ENCODE results near the gene MEGF6.
A peak's percentile ranks its signal among the peaks of the same experiment; 100 is the strongest.
"Not testable (repeated sequence)": the region's sequence is repeated elsewhere in the genome, so short reads cannot be mapped to it uniquely, and the experiment has no call there.

The MEGF6 gene

GRCh38 chr1:3626025-3626424 is 14.7 kb upstream of the MEGF6 start:
- H3K36me3 Mint-ChIP-seq, result no peaks in the 10 kb centered on the region
- peak overlapping the region; percentile 28 for H3K27ac Mint-ChIP-seq
- H3K4me1 Mint-ChIP-seq, result peaks cover 40% of the 10 kb centered on the region
- ATAC-seq (ENCODE audit: low read depth), result no peak
- H3K27me3 Mint-ChIP-seq, result no peaks in the 10 kb centered on the region
- no peaks in the 10 kb centered on the region for H3K9me3 Mint-ChIP-seq
- no peak for DNase-seq (ENCODE audit: low spot score in 2 of 2)
- H3K4me3 Mint-ChIP-seq, result peak overlapping the region; percentile 90

GRCh38 chr1:3625151-3625907 is 14.0 kb upstream of the MEGF6 start:
- Mint-ChIP-seq H3K4me1 (peaks cover 38% of the 10 kb centered on the region), H3K9me3 (no peaks in the 10 kb centered on the region), H3K36me3 (no peaks in the 10 kb centered on the region), H3K4me3 (peak overlapping the region; percentile 90), H3K27me3 (no peaks in the 10 kb centered on the region), H3K27ac (peak overlapping the region; percentile 95)
- peak; percentile 21 for ATAC-seq (ENCODE audit: low read depth)
- DNase-seq (ENCODE audit: low spot score in 2 of 2), result peak in 1 of 2 donors; percentile 43

- peaks cover 34% of the 10 kb centered on the region for H3K4me1 Mint-ChIP-seq
- H3K36me3 Mint-ChIP-seq, result no peaks in the 10 kb centered on the region
- H3K27me3 Mint-ChIP-seq, result no peaks in the 10 kb centered on the region
- ATAC-seq (ENCODE audit: low read depth) (peak; percentile 92), DNase-seq (ENCODE audit: low spot score in 2 of 2) (peak; percentile 98 to 99)
- H3K27ac Mint-ChIP-seq, result peak within 1 kb of the TSS; percentile 95
- peak within 1 kb of the TSS; percentile 90 for H3K4me3 Mint-ChIP-seq
- no peaks in the 10 kb centered on the region for H3K9me3 Mint-ChIP-seq
These were observed 13.2 kb upstream of the MEGF6 start, which contains the start of gene TPRG1L for GRCh38 chr1:3624200-3625136. Gene TPRG1L (plus strand): TSS chr1:3625015. CDS start chr1:3625073, 58 bp downstream.

GRCh38 chr1:3623441-3624199 is 12.3 kb upstream of the MEGF6 start:
- ATAC-seq (ENCODE audit: low read depth) (no peak), DNase-seq (ENCODE audit: low spot score in 2 of 2) (no peak)
- Mint-ChIP-seq H3K4me1 (peaks cover 39% of the 10 kb centered on the region), H3K36me3 (no peaks in the 10 kb centered on the region), H3K27ac (peak overlapping the region; percentile 95), H3K27me3 (no peaks in the 10 kb centered on the region), H3K9me3 (no peaks in the 10 kb centered on the region), H3K4me3 (peak overlapping the region; percentile 90)

- H3K36me3 Mint-ChIP-seq; DNase-seq (ENCODE audit: low spot score in 2 of 2); H3K4me3 Mint-ChIP-seq; H3K27ac Mint-ChIP-seq; H3K9me3 Mint-ChIP-seq; ATAC-seq (ENCODE audit: low read depth); H3K27me3 Mint-ChIP-seq: not testable (repeated sequence)
- peaks cover 39% of the 10 kb centered on the region for H3K4me1 Mint-ChIP-seq
These were observed 10.8 kb upstream of the MEGF6 start for GRCh38 chr1:3622102-3622501.

GRCh38 chr1:3621151-3621671 is 9.9 kb upstream of the MEGF6 start:
- not testable (repeated sequence) for H3K36me3 Mint-ChIP-seq; ATAC-seq (ENCODE audit: low read depth); H3K27ac Mint-ChIP-seq; DNase-seq (ENCODE audit: low spot score in 2 of 2); H3K4me3 Mint-ChIP-seq; H3K9me3 Mint-ChIP-seq; H3K27me3 Mint-ChIP-seq
- peaks cover 39% of the 10 kb centered on the region for H3K4me1 Mint-ChIP-seq

- H3K27ac Mint-ChIP-seq, result no peak overlapping the region
- H3K27me3 Mint-ChIP-seq, result peaks cover under 1% of the 10 kb centered on the region
- H3K4me1 Mint-ChIP-seq, result peaks cover 36% of the 10 kb centered on the region
- no peak for ATAC-seq (ENCODE audit: low read depth)
- no peaks in the 10 kb centered on the region for H3K36me3 Mint-ChIP-seq
- no peak overlapping the region for H3K4me3 Mint-ChIP-seq
- H3K9me3 Mint-ChIP-seq, result no peaks in the 10 kb centered on the region
- DNase-seq (ENCODE audit: low spot score in 2 of 2), result no peak
These were observed 9.4 kb upstream of the MEGF6 start for GRCh38 chr1:3620708-3621107.

- H3K9me3 Mint-ChIP-seq, result no peaks in the 10 kb centered on the region
- peaks cover 28% of the 10 kb centered on the region for H3K4me1 Mint-ChIP-seq
- H3K4me3 Mint-ChIP-seq, result no peak overlapping the region
- ATAC-seq (ENCODE audit: low read depth) (peak; percentile 97), DNase-seq (ENCODE audit: low spot score in 2 of 2) (peak; percentile 78 to 83)
- no peaks in the 10 kb centered on the region for H3K36me3 Mint-ChIP-seq
- no peak overlapping the region for H3K27ac Mint-ChIP-seq
- H3K27me3 Mint-ChIP-seq, result peaks cover 4% of the 10 kb centered on the region
These were observed 7.8 kb upstream of the MEGF6 start for GRCh38 chr1:3618881-3619671.

- Mint-ChIP-seq H3K36me3 (no peaks in the 10 kb centered on the region), H3K9me3 (no peaks in the 10 kb centered on the region), H3K4me3 (no peak overlapping the region), H3K27me3 (peaks cover 9% of the 10 kb centered on the region), H3K4me1 (peaks cover 22% of the 10 kb centered on the region), H3K27ac (no peak overlapping the region)
- ATAC-seq (ENCODE audit: low read depth), result no peak
- no peak for DNase-seq (ENCODE audit: low spot score in 2 of 2)
These were observed 7.2 kb upstream of the MEGF6 start for GRCh38 chr1:3618531-3618880.

GRCh38 chr1:3617806-3618345 is 6.6 kb upstream of the MEGF6 start:
- H3K27me3 Mint-ChIP-seq, result peaks cover 9% of the 10 kb centered on the region
- no peak for ATAC-seq (ENCODE audit: low read depth)

GRCh38 chr1:3616861-3617260 is 5.6 kb upstream of the MEGF6 start:
- Mint-ChIP-seq H3K4me1 (peaks cover 9% of the 10 kb centered on the region), H3K27me3 (peaks cover 13% of the 10 kb centered on the region), H3K36me3 (no peaks in the 10 kb centered on the region), H3K4me3 (no peak overlapping the region), H3K9me3 (no peaks in the 10 kb centered on the region), H3K27ac (no peak overlapping the region)
- no peak for ATAC-seq (ENCODE audit: low read depth)
- no peak for DNase-seq (ENCODE audit: low spot score in 2 of 2)

More at GRCh38 chr1:3617806-3618345, 6.6 kb upstream of the MEGF6 start:
- H3K4me1 Mint-ChIP-seq, result peaks cover 16% of the 10 kb centered on the region
- H3K36me3 Mint-ChIP-seq, result no peaks in the 10 kb centered on the region
- no peak overlapping the region for H3K4me3 Mint-ChIP-seq
- no peak overlapping the region for H3K27ac Mint-ChIP-seq
- no peaks in the 10 kb centered on the region for H3K9me3 Mint-ChIP-seq
- DNase-seq (ENCODE audit: low spot score in 2 of 2), result no peak

GRCh38 chr1:3614755-3615742 is 3.7 kb upstream of the MEGF6 start:
- Mint-ChIP-seq H3K36me3 (no peaks in the 10 kb centered on the region), H3K27ac (no peak overlapping the region)

More at GRCh38 chr1:3614755-3615742, 3.7 kb upstream of the MEGF6 start:
- no peak overlapping the region for H3K4me3 Mint-ChIP-seq
- DNase-seq (ENCODE audit: low spot score in 2 of 2) (no peak), ATAC-seq (ENCODE audit: low read depth) (no peak)
- H3K27me3 Mint-ChIP-seq, result peaks cover 18% of the 10 kb centered on the region
- H3K9me3 Mint-ChIP-seq, result no peaks in the 10 kb centered on the region
- H3K4me1 Mint-ChIP-seq, result peaks cover 13% of the 10 kb centered on the region

Data from memory B cell (primary cell).